IMR-90 (cell line): ENCODE measurements around the gene HTT-AS. TPM values are rescaled to one million over a fixed set of nuclear protein-coding genes. Genes with fewer than 3 reads are reported as not detected.

Experiments
- ATAC-seq: fragments of 200-7000 bp; cut with Tn5 transposase; 2 replicates; pipeline ENCODE4 v1.9.1; 2020; ENCODE audit warnings: low read depth, mild to moderate bottlenecking, moderate library complexity
- BruUV-seq: library from RNA; stranded (reverse); fragments of 400-500 nt; replicated peaks from 2 replicates; lab custom pipeline; 2021; lab: Mats Ljungman, UMichigan
- CTCF ChIA-PET: fragments of 300-600 bp; formaldehyde crosslinking; extraction: SDS; loops from one replicate; lab custom pipeline; 2021; ENCODE audit warnings: antibody characterized with exemption; lab: Yijun Ruan, JAX
- POLR2A ChIA-PET: fragments of 300-600 bp; sonication (Branson Sonifier 250); formaldehyde crosslinking; loops from one replicate; lab custom pipeline; 2022; ENCODE audit warnings: antibody characterized with exemption; ENCODE audit not compliant: unreplicated experiment; lab: Charles Lee
- DNase-seq: peaks from one replicate; pipeline ENCODE4 v3.0.0; 2013
- H2AFZ ChIP-seq: replicated peaks from 2 replicates; pipeline ENCODE3; 2013; ENCODE audit warnings: low read length, mild to moderate bottlenecking; ENCODE audit not compliant: poor library complexity
- H2AK5ac ChIP-seq: 2 replicates; pipeline ENCODE4 v1.6.1; 2013; ENCODE audit warnings: low read depth, low read length, inconsistent platforms
- H2AK9ac ChIP-seq: replicated peaks from 2 replicates; pipeline ENCODE3; 2013; ENCODE audit warnings: mild to moderate bottlenecking, low read depth, low read length, moderate library complexity; ENCODE audit not compliant: poor library complexity
- H2BK120ac ChIP-seq: 2 replicates; pipeline ENCODE4 v1.6.1; 2013; ENCODE audit warnings: low read depth, low read length, inconsistent platforms
- H2BK15ac ChIP-seq: 3 replicates; pipeline ENCODE4 v1.6.1; 2013; ENCODE audit warnings: low read depth, low read length, inconsistent platforms
- H2BK20ac ChIP-seq: 2 replicates; pipeline ENCODE4 v1.6.1; 2013; ENCODE audit warnings: low read depth, mild to moderate bottlenecking, inconsistent platforms, low read length, moderate library complexity
- H2BK5ac ChIP-seq: 2 replicates; pipeline ENCODE4 v1.6.1; 2013; ENCODE audit warnings: mild to moderate bottlenecking, low read depth, low read length, inconsistent platforms; ENCODE audit not compliant: poor library complexity, severe bottlenecking
- H3K14ac ChIP-seq: replicated peaks from 2 replicates; pipeline ENCODE4 v1.6.1; 2013; ENCODE audit warnings: low read depth, low read length, inconsistent platforms
- H3K18ac ChIP-seq: 2 replicates; pipeline ENCODE4 v1.6.1; 2013; ENCODE audit warnings: low read depth, low read length, control low read depth
- H3K23ac ChIP-seq: 2 replicates; pipeline ENCODE4 v1.6.1; 2013; ENCODE audit warnings: low read depth, low read length, inconsistent platforms
- H3K27ac ChIP-seq: 2 replicates; pipeline ENCODE4 v1.5.1; 2013; ENCODE audit warnings: mild to moderate bottlenecking, control low read depth, low read length; ENCODE audit not compliant: insufficient read depth
- H3K27me3 ChIP-seq: 2 replicates; pipeline ENCODE4 v1.6.1; 2013; ENCODE audit warnings: low read length; ENCODE audit not compliant: control insufficient read depth, insufficient read depth
- H3K36me3 ChIP-seq: 2 replicates; pipeline ENCODE4 v1.6.1; 2013; ENCODE audit warnings: low read length, mixed read lengths; ENCODE audit not compliant: control insufficient read depth, insufficient read depth
- H3K4ac ChIP-seq: 2 replicates; pipeline ENCODE4 v1.6.1; 2013; ENCODE audit warnings: low read depth, low read length, inconsistent platforms
- H3K4me1 ChIP-seq: 2 replicates; pipeline ENCODE4 v1.6.1; 2013; ENCODE audit warnings: low read length, mixed read lengths; ENCODE audit not compliant: control insufficient read depth, insufficient read depth
- H3K4me2 ChIP-seq: 2 replicates; pipeline ENCODE4 v1.6.1; 2013; ENCODE audit warnings: low read depth, mild to moderate bottlenecking, control low read depth, low read length, moderate library complexity
- H3K4me3 ChIP-seq: 2 replicates; pipeline ENCODE4 v1.5.1; 2013; ENCODE audit warnings: low read depth, mild to moderate bottlenecking, control low read depth, low read length, moderate library complexity; ENCODE audit not compliant: insufficient read depth
- H3K56ac ChIP-seq: 2 replicates; pipeline ENCODE4 v1.6.1; 2013; ENCODE audit warnings: low read length, inconsistent platforms; ENCODE audit not compliant: insufficient read depth; ENCODE audit errors: extremely low read depth
- H3K79me1 ChIP-seq, 2 experiments: 2 replicates each; pipeline ENCODE4 v1.6.1; 2013; ENCODE audit warnings: low read length in 2 of 2, inconsistent platforms in 1 of 2, low read depth in 1 of 2
- H3K9ac ChIP-seq: 2 replicates; pipeline ENCODE4 v1.6.1; 2013; ENCODE audit warnings: low read depth, low read length, control low read depth
- H3K9me1 ChIP-seq: 2 replicates; pipeline ENCODE4 v1.6.1; 2013; ENCODE audit warnings: low read length, inconsistent platforms; ENCODE audit not compliant: insufficient read depth
- H3K9me3 ChIP-seq: 2 replicates; pipeline ENCODE4 v1.6.1; 2013; ENCODE audit warnings: low read length; ENCODE audit not compliant: control insufficient read depth, insufficient read depth
- H4K20me1 ChIP-seq: 2 replicates; pipeline ENCODE4 v1.6.1; 2013; ENCODE audit warnings: low read length, inconsistent platforms; ENCODE audit not compliant: insufficient read depth
- H4K5ac ChIP-seq: 2 replicates; pipeline ENCODE4 v1.6.1; 2013; ENCODE audit warnings: mild to moderate bottlenecking, low read depth, low read length, control low read depth
- H4K8ac ChIP-seq, 2 experiments: 2 replicates each; pipeline ENCODE4 v1.6.1; 2013; ENCODE audit warnings: low read depth in 2 of 2, low read length in 2 of 2, control low read depth in 1 of 2, inconsistent platforms in 1 of 2
- H4K91ac ChIP-seq: 2 replicates; pipeline ENCODE4 v1.6.1; 2013; ENCODE audit warnings: low read depth, low read length, inconsistent platforms; ENCODE audit not compliant: insufficient read depth
- BHLHE40 ChIP-seq: fragments of 150-350 bp; IDR thresholded peaks from 2 replicates; pipeline ENCODE4 v1.6.1; 2016; ENCODE audit warnings: mild to moderate bottlenecking, low read depth, low read length
- CEBPB ChIP-seq: IDR thresholded peaks from 2 replicates; pipeline ENCODE4 v1.6.1; 2012; ENCODE audit warnings: low read depth, low read length, improper control_type of control experiment
- CHD1 ChIP-seq: IDR thresholded peaks from 2 replicates; pipeline ENCODE4 v1.6.1; 2012; ENCODE audit warnings: low read depth, low read length, improper control_type of control experiment
- ELK1 ChIP-seq: fragments of 150-350 bp; IDR thresholded peaks from 2 replicates; pipeline ENCODE4 v1.6.1; 2016; ENCODE audit warnings: low read depth, mild to moderate bottlenecking, low read length, moderate library complexity, borderline replicate concordance
- FOS ChIP-seq: fragments of 150-350 bp; IDR thresholded peaks from 2 replicates; pipeline ENCODE4 v1.6.1; 2016; ENCODE audit warnings: low read depth, low read length
- MAFK ChIP-seq: IDR thresholded peaks from 2 replicates; pipeline ENCODE4 v1.6.1; 2012; ENCODE audit warnings: low read depth, low read length, improper control_type of control experiment
- MXI1 ChIP-seq: IDR thresholded peaks from 2 replicates; pipeline ENCODE4 v1.6.1; 2012; ENCODE audit warnings: low read depth, mild to moderate bottlenecking, low read length, moderate library complexity, borderline replicate concordance
- NFE2L2 ChIP-seq: fragments of 150-350 bp; IDR thresholded peaks from 2 replicates; pipeline ENCODE4 v1.6.1; 2016; ENCODE audit warnings: low read depth, mild to moderate bottlenecking, low read length
- POLR2A ChIP-seq: IDR thresholded peaks from 2 replicates; pipeline ENCODE4 v1.6.1; 2012; ENCODE audit warnings: mild to moderate bottlenecking, low read depth, low read length
- RAD21 ChIP-seq: IDR thresholded peaks from 2 replicates; pipeline ENCODE4 v1.6.1; 2012; ENCODE audit warnings: low read length, improper control_type of control experiment
- RFX5 ChIP-seq: IDR thresholded peaks from 2 replicates; pipeline ENCODE4 v1.8.0; 2012; ENCODE audit warnings: low read depth, mild to moderate bottlenecking, low read length, moderate library complexity
- SMC3 ChIP-seq: fragments of 150-350 bp; IDR thresholded peaks from 2 replicates; pipeline ENCODE4 v1.6.1; 2016; ENCODE audit warnings: low read depth, mild to moderate bottlenecking, antibody characterized with exemption, low read length, moderate library complexity
- USF2 ChIP-seq: fragments of 150-350 bp; IDR thresholded peaks from 2 replicates; pipeline ENCODE4 v1.6.1; 2017; ENCODE audit warnings: mild to moderate bottlenecking, antibody characterized with exemption, low read length, low read depth
- WGBS, 2 experiments: methylation state at CpG; one replicate each; pipeline versions ENCODE4 v1.1.5 to v1.1.7; 2013; ENCODE audit warnings: missing lambda C conversion rate in 2 of 2; ENCODE audit not compliant: insufficient read length in 1 of 2; ENCODE audit errors: extremely low coverage in 2 of 2; 5-methylcytosine and 5-hydroxymethylcytosine counted together
- dilution Hi-C: fragments of 300-500 bp; cut with HindIII; formaldehyde crosslinking; loops from one replicate; pipeline ENCODE4 v1.14.3; 2018; ENCODE audit warnings: low sequenced_read_pairs; ENCODE audit not compliant: unreplicated experiment
- in situ Hi-C: fragments of 300-500 bp; cut with MboI; formaldehyde crosslinking; loops from 3 replicates; pipeline ENCODE4 v1.14.3; 2019; ENCODE audit warnings: low sequenced_read_pairs, inconsistent platforms, mixed read lengths
- intact Hi-C: fragments of 100-400 bp; cut with micrococcal nuclease; formaldehyde crosslinking; loops from 2 replicates; pipeline ENCODE4 v1.10.0; 2022
- polyA plus RNA-seq, 3 experiments: library from polyadenylated mRNA; depleted of rRNA; stranded (reverse); fragments of >200 nt; gene quantifications; 2 replicates each; pipeline ENCODE4 v1.2.3, GENCODE V29; 2012; ENCODE audit warnings: low replicate concordance in 1 of 3
- total RNA-seq: library from RNA; depleted of rRNA; stranded (reverse); fragments of >200 nt; gene quantifications from 2 replicates; pipeline ENCODE4 v1.2.3, GENCODE V29; 2012
- TF ChIP-seq, protein P1 (sequence below): conservative IDR thresholded peaks from 2 replicates; pipeline ENCODE4 v1.5.1; 2012; ENCODE audit warnings: mild to moderate bottlenecking, low read depth, low read length, improper control_type of control experiment

The HTT-AS gene
- total and polyA plus RNA-seq, 2 of the 4 experiments (the other 2 are of a cell fraction) = not detected

DNA sequence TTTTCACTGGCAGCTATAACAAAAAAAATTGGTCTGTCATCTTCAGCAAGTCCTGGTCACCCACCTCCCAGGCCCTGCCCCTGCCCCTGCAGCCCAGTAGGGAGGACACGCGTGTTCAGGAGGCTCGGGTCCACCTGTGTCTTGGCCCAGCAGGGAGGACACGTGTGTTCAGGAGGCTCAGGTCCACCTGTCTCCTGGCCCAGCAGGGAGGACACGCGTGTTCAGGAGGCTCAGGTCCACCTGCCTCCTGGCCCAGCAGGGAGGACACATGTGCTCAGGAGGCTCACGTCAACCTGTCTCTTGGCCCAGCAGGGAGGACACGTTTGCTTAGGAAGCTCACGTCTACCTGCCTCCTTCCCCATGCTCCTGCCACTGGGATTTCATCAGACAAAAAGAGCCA is 44.9 kb downstream of the HTT-AS start:
- Histone ChIP-seq H2BK5ac (no peak overlapping the region), H3K27me3 (peaks cover 25% of the 10 kb centered on the region), H3K56ac (no peak overlapping the region), H3K36me3 (no peaks in the 10 kb centered on the region), H3K9ac (no peak overlapping the region), H3K14ac (no peak overlapping the region), H4K91ac (no peak overlapping the region), H2AFZ (no peak overlapping the region), H2AK5ac (no peak overlapping the region), H3K18ac (no peak overlapping the region), H3K9me1 (no peaks in the 10 kb centered on the region), H3K27ac (no peak overlapping the region), H3K4ac (no peak overlapping the region), H3K9me3 (no peaks in the 10 kb centered on the region), H3K79me1 (no peaks in the 10 kb centered on the region), H3K4me1 (no peaks in the 10 kb centered on the region), H2BK15ac (no peak overlapping the region), H2BK20ac (no peak overlapping the region), H2BK120ac (no peak overlapping the region), H4K20me1 (no peaks in the 10 kb centered on the region), H4K5ac (no peak overlapping the region), H4K8ac (no peak overlapping the region), H3K23ac (no peak overlapping the region), H3K4me2 (no peak overlapping the region), H2AK9ac (no peak overlapping the region), H3K4me3 (no peak overlapping the region)
- TF ChIP-seq FOS (no peak), POLR2A (no peak), MXI1 (no peak), USF2 (no peak), RFX5 (no peak), SMC3 (no peak), NFE2L2 (no peak), BHLHE40 (no peak), RAD21 (no peak), ELK1 (no peak), MAFK (no peak), CHD1 (no peak), CEBPB (no peak)
- TF ChIP-seq, protein P1, sequence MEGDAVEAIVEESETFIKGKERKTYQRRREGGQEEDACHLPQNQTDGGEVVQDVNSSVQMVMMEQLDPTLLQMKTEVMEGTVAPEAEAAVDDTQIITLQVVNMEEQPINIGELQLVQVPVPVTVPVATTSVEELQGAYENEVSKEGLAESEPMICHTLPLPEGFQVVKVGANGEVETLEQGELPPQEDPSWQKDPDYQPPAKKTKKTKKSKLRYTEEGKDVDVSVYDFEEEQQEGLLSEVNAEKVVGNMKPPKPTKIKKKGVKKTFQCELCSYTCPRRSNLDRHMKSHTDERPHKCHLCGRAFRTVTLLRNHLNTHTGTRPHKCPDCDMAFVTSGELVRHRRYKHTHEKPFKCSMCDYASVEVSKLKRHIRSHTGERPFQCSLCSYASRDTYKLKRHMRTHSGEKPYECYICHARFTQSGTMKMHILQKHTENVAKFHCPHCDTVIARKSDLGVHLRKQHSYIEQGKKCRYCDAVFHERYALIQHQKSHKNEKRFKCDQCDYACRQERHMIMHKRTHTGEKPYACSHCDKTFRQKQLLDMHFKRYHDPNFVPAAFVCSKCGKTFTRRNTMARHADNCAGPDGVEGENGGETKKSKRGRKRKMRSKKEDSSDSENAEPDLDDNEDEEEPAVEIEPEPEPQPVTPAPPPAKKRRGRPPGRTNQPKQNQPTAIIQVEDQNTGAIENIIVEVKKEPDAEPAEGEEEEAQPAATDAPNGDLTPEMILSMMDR = no peak
- WGBS, 2 experiments = 82% methylated on average over 4 of the region's 9 CpGs; no CpG with 5 or more reads in 1 of the 2 experiments
- BruUV-seq = no TSS peak
- DNase-seq (no peak), ATAC-seq (no peak)
- dilution Hi-C loops (no loop called here), in situ Hi-C loops (loop anchor here (25.0 kb wide), 1 partner anchor 267 kb away; the partner anchor contains the start of gene TNIP2), intact Hi-C loops (no loop called here)
- ChIA-PET CTCF (no interaction called here), POLR2A (no interaction called here)
